Tibial nerve (tissue), 4 donors: ENCODE measurements around the gene ARMH3. TPM values are rescaled to one million over a fixed set of nuclear protein-coding genes. Genes with fewer than 3 reads are reported as not detected.

ENCODE experiments used
- DNase-seq, 2 donors: peaks; one replicate each; pipeline ENCODE4 v3.0.0-alpha.2; 2019; ENCODE audit warnings: low spot score in 2 of 2
- H3K27ac ChIP-seq, 4 donors: fragments of 200-600 bp; sonication (generic) in 3 of 4; one replicate each; pipeline ENCODE4 v1.5.1; 2017 to 2019; ENCODE audit warnings: mild to moderate bottlenecking in 1 of 4
- H3K27me3 ChIP-seq, 2 donors: fragments of 200-600 bp; sonication (generic) in 1 of 2; one replicate each; pipeline versions ENCODE4 v1.5.1 to v1.6.0; 2017 to 2019
- H3K36me3 ChIP-seq, 3 donors: fragments of 200-600 bp; sonication (generic); one replicate each; pipeline ENCODE4 v1.5.1; 2018 to 2019
- H3K4me1 ChIP-seq, 4 donors: fragments of 200-600 bp; sonication (generic) in 3 of 4; one replicate each; pipeline ENCODE4 v1.5.1; 2017 to 2019
- H3K4me3 ChIP-seq, 4 donors: fragments of 200-600 bp; sonication (generic) in 3 of 4; one replicate each; pipeline ENCODE4 v1.5.1; 2017 to 2019; ENCODE audit warnings: mild to moderate bottlenecking in 1 of 4, moderate library complexity in 1 of 4
- H3K9me3 ChIP-seq, 4 donors: fragments of 200-600 bp; sonication (generic) in 3 of 4; one replicate each; pipeline ENCODE4 v1.5.1; 2017 to 2019
- EP300 ChIP-seq, 2 donors: sonication (generic); formaldehyde crosslinking; IDR thresholded peaks; one replicate each; pipeline ENCODE4 v1.6.1; 2017; ENCODE audit warnings: antibody characterized with exemption in 2 of 2, mild to moderate bottlenecking in 1 of 2
- POLR2A ChIP-seq, 2 donors: fragments of 450-650 bp; IDR thresholded peaks; one replicate each; pipeline ENCODE4 v1.6.1; 2017; ENCODE audit warnings: antibody characterized with exemption in 2 of 2, mild to moderate bottlenecking in 2 of 2, moderate library complexity in 2 of 2
- WGBS, 2 donors: methylation state at CpG; one replicate each; pipeline ENCODE4 v1.1.5; 2018; 5-methylcytosine and 5-hydroxymethylcytosine counted together
- total RNA-seq, 4 donors: library from RNA; depleted of rRNA; stranded (reverse); fragments of >200 nt; gene quantifications; one replicate each; pipeline ENCODE4 v1.1.0, GENCODE V29; 2016
- TF ChIP-seq, protein P1 (sequence below), 5 experiments: fragments of 200-600 bp in 3 of 5; fragments of 450-650 bp in 2 of 5; sonication (generic) in 3 of 5; IDR thresholded peaks; one replicate each; pipeline ENCODE4 v1.5.1; 2016 to 2019; ENCODE audit warnings: antibody characterized with exemption in 5 of 5, mild to moderate bottlenecking in 3 of 5, moderate library complexity in 2 of 5

The ARMH3 gene
- total RNA-seq, 4 donors from 2014 or later = 16.9 to 19.5 (median 18.5) TPM

- no peaks in the 10 kb centered on the region for H3K9me3 ChIP-seq
- H3K36me3 ChIP-seq = peaks cover 0 to 7% (median 0%) of the 10 kb centered on the region in 3 donors
- TF ChIP-seq, protein P1, sequence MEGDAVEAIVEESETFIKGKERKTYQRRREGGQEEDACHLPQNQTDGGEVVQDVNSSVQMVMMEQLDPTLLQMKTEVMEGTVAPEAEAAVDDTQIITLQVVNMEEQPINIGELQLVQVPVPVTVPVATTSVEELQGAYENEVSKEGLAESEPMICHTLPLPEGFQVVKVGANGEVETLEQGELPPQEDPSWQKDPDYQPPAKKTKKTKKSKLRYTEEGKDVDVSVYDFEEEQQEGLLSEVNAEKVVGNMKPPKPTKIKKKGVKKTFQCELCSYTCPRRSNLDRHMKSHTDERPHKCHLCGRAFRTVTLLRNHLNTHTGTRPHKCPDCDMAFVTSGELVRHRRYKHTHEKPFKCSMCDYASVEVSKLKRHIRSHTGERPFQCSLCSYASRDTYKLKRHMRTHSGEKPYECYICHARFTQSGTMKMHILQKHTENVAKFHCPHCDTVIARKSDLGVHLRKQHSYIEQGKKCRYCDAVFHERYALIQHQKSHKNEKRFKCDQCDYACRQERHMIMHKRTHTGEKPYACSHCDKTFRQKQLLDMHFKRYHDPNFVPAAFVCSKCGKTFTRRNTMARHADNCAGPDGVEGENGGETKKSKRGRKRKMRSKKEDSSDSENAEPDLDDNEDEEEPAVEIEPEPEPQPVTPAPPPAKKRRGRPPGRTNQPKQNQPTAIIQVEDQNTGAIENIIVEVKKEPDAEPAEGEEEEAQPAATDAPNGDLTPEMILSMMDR (IDR thresholded peaks at IDR 0.05) = no peak
- TF ChIP-seq POLR2A (IDR thresholded peaks at IDR 0.05) (no peak), EP300 (IDR thresholded peaks at IDR 0.05) (no peak)
- peaks cover 0 to 48% (median 29%) of the 10 kb centered on the region in 4 donors for H3K4me1 ChIP-seq
- no peak for DNase-seq
- peak overlapping the region; percentile 93 to 96 (median 95) for H3K27ac ChIP-seq
- 0% methylated on average over 14 of the region's 14 CpGs for WGBS, 2 donors
- H3K4me3 ChIP-seq = peak overlapping the region; percentile 81 to 100 (median 97)
- no peaks in the 10 kb centered on the region for H3K27me3 ChIP-seq
Observed at GRCh38 chr10:101816913-101817336, 239.0 kb downstream of the ARMH3 start.

- Histone ChIP-seq H3K9me3 (no peaks in the 10 kb centered on the region), H3K36me3 (peaks cover 0 to 9% (median 0%) of the 10 kb centered on the region in 3 donors), H3K4me1 (peaks cover 0 to 52% (median 29%) of the 10 kb centered on the region in 4 donors), H3K4me3 (peak overlapping the region; percentile 81 to 100 (median 97)), H3K27me3 (no peaks in the 10 kb centered on the region), H3K27ac (peak overlapping the region in 3 of 4 donors; percentile 6 to 95 (median 23))
- TF ChIP-seq, protein P1 (IDR thresholded peaks at IDR 0.05) = no peak
- WGBS, 2 donors = 0 to 1% methylated on average over 5 of the region's 5 CpGs
- no peak for DNase-seq
Observed at GRCh38 chr10:101816376-101816775, 239.6 kb downstream of the ARMH3 start.

- TF ChIP-seq, protein P1 (IDR thresholded peaks at IDR 0.05) = no peak
- no peak for TF ChIP-seq POLR2A (IDR thresholded peaks at IDR 0.05)
- no peak for TF ChIP-seq EP300 (IDR thresholded peaks at IDR 0.05)
- H3K27ac ChIP-seq = peak overlapping the region in 2 of 4 donors; percentile 4 to 34
- DNase-seq = no peak
Observed at GRCh38 chr10:101814466-101815071, 241.4 kb downstream of the ARMH3 start.

DNA sequence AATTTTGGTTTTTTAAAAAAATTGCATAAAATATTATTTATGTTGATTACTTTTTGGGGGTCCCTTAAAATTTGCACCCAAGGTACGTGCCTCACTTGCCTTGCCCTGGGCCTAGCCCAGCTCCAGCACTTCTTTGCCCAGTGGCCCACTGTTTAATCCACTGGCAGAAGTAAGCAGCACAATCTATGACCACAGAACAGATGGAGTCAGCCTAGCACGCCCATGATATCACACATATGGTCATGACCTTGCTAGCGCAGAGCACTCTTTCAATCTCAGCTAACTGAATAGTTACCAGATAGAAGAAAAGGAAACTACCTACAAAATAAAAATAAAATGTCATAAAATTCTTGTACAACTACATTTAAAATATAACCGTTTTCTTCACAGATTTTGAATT lies 243.4 kb downstream of the ARMH3 start:
- Histone ChIP-seq H3K36me3 (peaks cover 0 to 47% (median 9%) of the 10 kb centered on the region in 3 donors), H3K4me1 (peaks cover 0 to 52% (median 20%) of the 10 kb centered on the region in 4 donors), H3K27ac (no peak overlapping the region), H3K27me3 (no peaks in the 10 kb centered on the region), H3K4me3 (no peak overlapping the region), H3K9me3 (no peaks in the 10 kb centered on the region)
- TF ChIP-seq POLR2A (IDR thresholded peaks at IDR 0.05) (no peak), EP300 (IDR thresholded peaks at IDR 0.05) (no peak)
- 79 to 82% methylated on average over 4 of the region's 4 CpGs for WGBS, 2 donors
- DNase-seq = no peak

More at GRCh38 chr10:101814466-101815071, 241.4 kb downstream of the ARMH3 start:
- Histone ChIP-seq H3K36me3 (peaks cover 0 to 27% (median 8%) of the 10 kb centered on the region in 3 donors), H3K4me3 (peak overlapping the region in 3 of 4 donors; percentile 81 to 100 (median 95)), H3K27me3 (no peaks in the 10 kb centered on the region), H3K9me3 (no peaks in the 10 kb centered on the region), H3K4me1 (peaks cover 0 to 61% (median 28%) of the 10 kb centered on the region in 4 donors)
- WGBS, 2 donors = 56 to 61% methylated on average over 8 of the region's 8 CpGs

DNA sequence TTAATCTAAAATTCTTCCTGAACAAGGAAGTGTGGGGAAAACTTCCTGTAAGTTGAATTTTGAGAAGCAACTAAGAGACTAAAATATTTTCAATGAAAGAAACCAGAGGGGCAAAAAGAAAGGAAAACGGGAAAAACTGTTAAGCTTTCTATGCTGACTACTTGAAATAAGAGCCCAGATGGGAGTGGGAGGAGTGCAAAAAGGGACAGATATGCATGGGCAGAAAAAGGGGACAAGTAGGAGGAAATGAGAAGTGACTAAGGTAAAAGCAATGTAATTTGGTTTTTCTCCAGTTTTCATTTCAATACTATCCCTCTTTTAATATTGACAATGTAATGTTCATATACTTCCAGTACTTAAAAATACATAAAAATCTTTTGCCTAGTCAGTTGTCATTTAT lies 248.8 kb downstream of the ARMH3 start:
- no peak overlapping the region for H3K27ac ChIP-seq
- H3K36me3 ChIP-seq = peaks cover 4 to 97% (median 31%) of the 10 kb centered on the region in 3 donors
- no peak overlapping the region for H3K4me3 ChIP-seq
- WGBS, 2 donors = 45 to 53% methylated on average over 1 of the region's 1 CpG
- peaks cover 0 to 27% (median 0%) of the 10 kb centered on the region in 4 donors for H3K4me1 ChIP-seq
- no peaks in the 10 kb centered on the region for H3K27me3 ChIP-seq
- no peaks in the 10 kb centered on the region for H3K9me3 ChIP-seq
- no peak for DNase-seq
- TF ChIP-seq, protein P1 (IDR thresholded peaks at IDR 0.05) = no peak
- no peak for TF ChIP-seq POLR2A (IDR thresholded peaks at IDR 0.05)
- TF ChIP-seq EP300 (IDR thresholded peaks at IDR 0.05) = no peak
